DMS53 (cell line): ENCODE measurements around the gene HAUS7.

Experiments
- DNase-seq: peaks from one replicate; lab custom pipeline; 2025; lab: John Stamatoyannopoulos, UW

The HAUS7 gene

GRCh38 chrX:153499341-153499740 lies 29.0 kb upstream of the HAUS7 start:
- DNase-seq: no peak

GRCh38 chrX:153498453-153498852 lies 28.1 kb upstream of the HAUS7 start:
- DNase-seq: no peak

- no peak for DNase-seq
Observed at GRCh38 chrX:153496590-153496959, 26.2 kb upstream of the HAUS7 start.

GRCh38 chrX:153495903-153496589 lies 25.7 kb upstream of the HAUS7 start:
- peak; percentile 9 for DNase-seq

GRCh38 chrX:153495362-153495751 lies 25.0 kb upstream of the HAUS7 start:
- DNase-seq: no peak

GRCh38 chrX:153494541-153495361 lies 24.4 kb upstream of the HAUS7 start, which contains the start of gene BGN:
BGN (plus strand) TSS chrX:153494980; CDS start chrX:153504632, 9,652 bp downstream.
- DNase-seq: peak; percentile 28

- no peak for DNase-seq
Observed at GRCh38 chrX:153494061-153494460, 23.7 kb upstream of the HAUS7 start.

GRCh38 chrX:153493085-153493484 lies 22.7 kb upstream of the HAUS7 start:
- DNase-seq: no peak

- DNase-seq: no peak
Observed at GRCh38 chrX:153492543-153492942, 22.2 kb upstream of the HAUS7 start.

GRCh38 chrX:153491918-153492317 lies 21.5 kb upstream of the HAUS7 start:
- DNase-seq: peak; percentile 9

GRCh38 chrX:153491351-153491914 lies 21.1 kb upstream of the HAUS7 start:
- DNase-seq: no peak

GRCh38 chrX:153490217-153490930 lies 20.0 kb upstream of the HAUS7 start:
- no peak for DNase-seq

GRCh38 chrX:153488231-153488914 lies 18.0 kb upstream of the HAUS7 start:
- DNase-seq: no peak

GRCh38 chrX:153487590-153488071 lies 17.3 kb upstream of the HAUS7 start:
- no peak for DNase-seq

- DNase-seq: no peak
Observed at GRCh38 chrX:153486171-153486570, 15.8 kb upstream of the HAUS7 start.

- peak; percentile 18 for DNase-seq
Observed at GRCh38 chrX:153485396-153486080, 15.2 kb upstream of the HAUS7 start.

- no peak for DNase-seq
Observed at GRCh38 chrX:153482376-153483015, 12.1 kb upstream of the HAUS7 start.

GRCh38 chrX:153481043-153481442 lies 10.7 kb upstream of the HAUS7 start:
- DNase-seq: no peak

GRCh38 chrX:153478746-153479145 lies 8.4 kb upstream of the HAUS7 start:
- no peak for DNase-seq

GRCh38 chrX:153477901-153478300 lies 7.5 kb upstream of the HAUS7 start:
- DNase-seq: no peak
